ENCODE measurements around the gene NCOA5.
"Not testable (repeated sequence)": the region's sequence is repeated elsewhere in the genome, so short reads cannot be mapped to it uniquely, and the experiment has no call there.

Gene NCOA5

DNA sequence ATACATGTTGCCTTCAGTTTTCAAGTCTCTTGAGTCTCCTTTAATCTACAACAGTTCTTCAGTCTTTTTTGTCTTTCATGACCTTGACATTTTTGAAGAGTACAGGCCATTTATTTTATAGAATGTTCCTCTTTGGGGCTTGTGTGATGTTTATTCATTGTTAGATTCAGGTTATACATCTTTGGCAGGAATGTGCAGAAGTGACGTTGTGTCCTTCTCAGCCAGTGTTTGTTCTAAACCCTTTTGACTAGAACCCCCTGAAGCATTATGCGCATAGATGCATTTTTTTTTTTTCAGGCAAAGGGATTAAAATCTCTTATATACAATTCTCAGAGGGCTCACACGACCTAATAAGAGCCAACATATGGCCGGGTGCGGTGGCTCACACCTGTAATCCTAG lies 11.2 kb upstream of the NCOA5 start:
- TF ChIP-seq, protein P1, sequence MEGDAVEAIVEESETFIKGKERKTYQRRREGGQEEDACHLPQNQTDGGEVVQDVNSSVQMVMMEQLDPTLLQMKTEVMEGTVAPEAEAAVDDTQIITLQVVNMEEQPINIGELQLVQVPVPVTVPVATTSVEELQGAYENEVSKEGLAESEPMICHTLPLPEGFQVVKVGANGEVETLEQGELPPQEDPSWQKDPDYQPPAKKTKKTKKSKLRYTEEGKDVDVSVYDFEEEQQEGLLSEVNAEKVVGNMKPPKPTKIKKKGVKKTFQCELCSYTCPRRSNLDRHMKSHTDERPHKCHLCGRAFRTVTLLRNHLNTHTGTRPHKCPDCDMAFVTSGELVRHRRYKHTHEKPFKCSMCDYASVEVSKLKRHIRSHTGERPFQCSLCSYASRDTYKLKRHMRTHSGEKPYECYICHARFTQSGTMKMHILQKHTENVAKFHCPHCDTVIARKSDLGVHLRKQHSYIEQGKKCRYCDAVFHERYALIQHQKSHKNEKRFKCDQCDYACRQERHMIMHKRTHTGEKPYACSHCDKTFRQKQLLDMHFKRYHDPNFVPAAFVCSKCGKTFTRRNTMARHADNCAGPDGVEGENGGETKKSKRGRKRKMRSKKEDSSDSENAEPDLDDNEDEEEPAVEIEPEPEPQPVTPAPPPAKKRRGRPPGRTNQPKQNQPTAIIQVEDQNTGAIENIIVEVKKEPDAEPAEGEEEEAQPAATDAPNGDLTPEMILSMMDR (conservative IDR thresholded peaks at IDR 0.05): no peak
- no peak for TF ChIP-seq ZFX (IDR thresholded peaks at IDR 0.05)
- no peak overlapping the region for H3K27ac ChIP-seq

DNA sequence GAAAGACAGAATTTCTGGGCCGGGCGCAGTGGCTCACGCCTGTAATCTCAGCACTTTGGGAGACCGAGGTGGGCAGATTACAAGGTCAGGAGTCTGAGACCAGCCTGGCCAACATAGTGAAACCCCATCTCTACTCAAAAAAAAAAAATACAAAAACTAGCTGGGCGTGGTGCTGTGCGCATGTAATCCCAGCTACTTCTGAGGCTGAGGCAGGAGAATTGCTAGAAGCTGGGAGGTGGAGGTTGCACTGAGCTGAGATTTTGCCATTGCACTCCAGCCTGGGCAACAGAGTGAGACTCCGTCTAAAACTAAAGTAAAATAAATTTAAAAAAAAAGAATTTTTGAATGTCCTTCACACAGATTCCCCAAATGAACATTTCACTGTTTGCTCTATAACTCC lies 10.7 kb upstream of the NCOA5 start:
- not testable (repeated sequence) for H3K27ac ChIP-seq

DNA sequence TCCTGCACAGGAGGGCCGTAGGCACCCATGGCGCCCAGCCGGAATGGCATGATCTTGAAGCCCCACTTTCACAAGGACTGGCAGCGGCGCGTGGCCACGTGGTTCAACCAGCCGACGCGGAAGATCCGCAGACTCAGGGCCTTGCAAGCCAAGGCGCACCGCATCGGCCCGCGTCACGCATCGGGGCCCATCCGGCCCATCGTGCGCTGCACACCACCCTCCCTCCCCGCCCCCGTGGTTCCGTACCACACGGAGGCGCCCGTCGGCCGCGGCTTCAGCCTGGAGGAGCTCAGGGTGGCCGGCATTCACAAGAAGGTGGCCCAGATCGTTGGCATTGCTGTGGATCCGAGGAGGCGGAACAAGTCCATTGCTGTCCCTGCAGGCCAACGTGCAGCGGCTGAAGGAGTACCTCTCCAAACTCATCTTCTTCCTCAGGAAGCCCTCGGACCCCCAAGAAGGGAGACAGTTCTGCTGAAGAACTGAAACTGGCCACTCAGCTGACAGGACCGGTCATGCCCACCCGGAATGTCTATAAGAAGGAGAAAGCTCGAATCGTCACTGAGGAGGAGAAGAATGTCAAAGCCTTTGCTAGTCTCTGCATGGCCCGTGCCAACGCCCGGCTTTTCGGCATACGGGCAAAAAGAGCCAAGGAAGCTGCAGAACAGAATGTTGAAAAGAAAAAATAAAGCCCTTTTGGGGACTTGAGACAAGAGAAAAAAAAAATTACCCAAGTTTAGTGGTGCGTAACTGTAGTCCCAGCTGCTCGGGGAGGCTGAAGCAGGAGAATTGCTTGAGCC lies 9.9 kb upstream of the NCOA5 start:
- no peak overlapping the region for H3K27ac ChIP-seq
- TF ChIP-seq, protein P1 (conservative IDR thresholded peaks at IDR 0.05): no peak
- no peak for TF ChIP-seq ZFX (IDR thresholded peaks at IDR 0.05)

DNA sequence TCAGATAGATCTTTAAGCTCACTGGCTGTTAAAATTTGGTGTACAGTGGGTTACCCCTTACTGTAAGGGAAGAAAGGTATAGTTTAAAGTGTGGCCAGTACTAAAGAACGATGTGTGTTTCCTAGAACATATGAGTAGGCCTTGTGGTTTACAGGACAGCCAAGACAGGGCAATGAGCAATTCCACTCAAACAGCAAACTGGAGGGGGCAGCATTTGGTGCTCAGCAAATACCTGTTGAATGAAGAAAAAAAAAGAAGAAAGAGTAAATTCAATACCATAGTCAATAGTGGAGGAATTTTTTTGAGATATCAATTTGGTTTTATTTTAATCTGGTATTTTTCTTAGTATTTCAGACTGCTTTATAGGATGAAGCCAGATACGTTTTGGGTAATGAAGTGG lies 3.8 kb upstream of the NCOA5 start:
- no peak overlapping the region for H3K27ac ChIP-seq
- TF ChIP-seq, protein P1 (conservative IDR thresholded peaks at IDR 0.05): no peak

DNA sequence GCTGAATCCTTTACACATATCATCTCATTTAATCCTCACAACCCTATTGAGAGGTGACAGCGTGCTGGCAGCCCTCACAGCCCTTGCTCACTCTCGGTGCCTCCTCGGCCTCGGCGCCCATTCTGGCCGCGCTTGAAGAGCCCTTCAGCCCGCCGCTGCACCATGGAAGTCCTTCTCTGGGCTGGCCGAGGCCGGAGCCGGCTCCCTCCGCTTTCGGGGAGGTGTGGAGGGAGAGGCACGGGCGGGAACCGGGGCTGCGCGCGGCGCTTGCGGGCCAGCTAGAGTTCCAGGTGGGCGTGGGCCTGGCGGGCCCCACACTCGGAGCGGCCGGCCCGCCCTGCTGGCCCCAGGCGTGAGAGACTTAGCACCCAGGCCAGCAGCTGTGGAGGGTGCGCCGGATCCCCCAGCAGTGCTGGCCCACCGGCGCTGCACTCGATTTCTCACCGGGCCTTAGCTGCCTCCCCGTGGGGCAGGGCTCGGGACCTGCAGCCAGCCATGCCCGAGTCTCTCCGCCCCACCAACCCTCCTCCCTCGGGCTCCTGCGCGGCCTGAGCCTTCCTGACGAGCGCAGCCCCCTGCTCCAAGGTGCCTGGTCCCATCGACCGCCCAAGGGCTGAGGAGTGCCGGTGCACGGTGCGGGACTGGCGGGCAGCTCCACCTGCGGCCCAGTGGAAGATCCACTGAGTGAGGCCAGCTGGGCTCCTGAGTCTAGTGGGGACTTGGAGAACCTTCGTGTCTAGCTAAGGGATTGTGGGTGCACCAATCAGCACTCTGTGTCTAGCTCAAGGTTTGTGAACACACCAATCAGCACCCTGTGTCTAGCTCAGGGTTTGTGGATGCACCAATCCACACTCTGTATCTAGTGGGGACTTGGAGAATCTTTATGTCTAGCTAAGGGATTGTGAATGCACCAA lies 2.1 kb upstream of the NCOA5 start:
- H3K27ac ChIP-seq: not testable (repeated sequence)

DNA sequence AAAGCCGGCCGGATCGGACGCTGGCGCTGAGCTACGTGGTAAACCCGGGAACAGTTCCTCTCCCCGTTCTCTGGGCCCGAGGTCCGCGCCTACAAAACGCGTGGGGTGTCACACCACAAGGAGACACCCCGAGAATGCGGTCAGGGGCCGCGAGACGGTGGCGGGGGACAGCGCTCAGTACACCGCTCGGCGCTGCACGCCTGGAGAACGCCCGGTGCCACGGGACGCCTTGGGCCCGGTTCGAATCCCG lies 670 bp downstream of the NCOA5 start:
- peak overlapping the region; percentile 97 for H3K27ac ChIP-seq
- TF ChIP-seq ZFX (IDR thresholded peaks at IDR 0.05): no peak

DNA sequence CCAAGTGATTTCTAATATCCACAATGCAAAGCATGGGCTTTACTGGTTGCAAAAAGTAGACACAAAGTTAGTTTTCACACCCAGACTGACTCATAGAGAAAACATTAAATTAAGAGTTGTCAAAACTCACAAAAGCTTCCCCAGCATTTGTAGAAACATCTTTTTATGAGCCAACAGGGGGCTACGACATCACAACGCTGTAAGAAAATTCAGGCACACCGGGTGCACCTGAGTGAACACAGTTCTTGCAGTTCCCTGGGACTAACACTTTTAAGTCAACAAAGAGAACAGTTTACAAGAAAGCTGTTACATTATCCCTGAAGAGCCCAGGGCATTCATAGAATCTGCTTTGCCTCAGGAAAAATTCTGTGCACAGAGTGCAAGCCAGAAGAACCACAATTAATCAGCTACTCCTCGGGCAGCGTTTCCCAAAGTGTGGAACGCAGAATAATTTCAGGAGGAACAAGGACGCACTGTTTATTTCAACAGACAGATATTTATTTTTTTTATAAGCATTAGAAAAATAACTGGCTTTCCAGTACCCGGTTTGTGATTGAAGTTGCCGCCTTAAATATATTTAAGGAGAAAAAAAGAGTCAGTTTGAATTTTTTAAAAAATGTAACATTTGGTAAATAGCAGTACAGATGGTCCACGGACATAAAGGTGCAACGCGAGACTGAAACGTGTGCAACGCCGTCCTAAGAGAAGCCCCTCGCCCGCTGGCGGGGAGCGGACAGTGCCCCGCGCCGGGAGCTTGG lies 1.2 kb downstream of the NCOA5 start:
- H3K27ac ChIP-seq: peak overlapping the region; percentile 97
- no peak for TF ChIP-seq ZFX (IDR thresholded peaks at IDR 0.05)
- TF ChIP-seq, protein P1 (conservative IDR thresholded peaks at IDR 0.05): no peak; the same call in 1 of the 2 replicates

DNA sequence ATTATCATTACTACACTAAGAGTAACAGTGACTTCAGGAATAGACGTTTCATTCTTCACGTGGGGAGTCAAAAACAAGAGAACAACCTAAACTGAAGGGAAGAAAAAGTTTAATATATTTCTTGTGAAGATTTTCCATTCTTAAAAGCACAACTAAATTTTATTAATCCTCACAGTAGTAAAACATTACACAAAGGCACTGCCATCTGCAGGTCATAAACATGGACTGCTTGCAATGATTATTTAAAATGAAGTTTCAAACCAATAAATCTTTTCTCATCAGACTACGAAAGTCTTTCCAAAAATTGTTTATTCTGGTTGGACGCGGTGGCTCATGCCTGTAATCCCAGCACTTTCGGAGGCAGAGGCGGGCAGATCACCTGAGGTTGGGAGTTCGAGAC lies 2.6 kb downstream of the NCOA5 start:
- TF ChIP-seq ZFX (IDR thresholded peaks at IDR 0.05): no peak
- TF ChIP-seq, protein P1 (conservative IDR thresholded peaks at IDR 0.05): peak; percentile 59
- H3K27ac ChIP-seq: no peak overlapping the region
